ENCODE data around the gene TSPAN7.

The TSPAN7 gene

GRCh38 chrX:38596939-38597338 lies 35.6 kb downstream of the TSPAN7 start:
- no peak for DNase-seq

GRCh38 chrX:38599796-38600755 lies 38.7 kb downstream of the TSPAN7 start:
- DNase-seq: no peak

- no peak for DNase-seq
Observed at GRCh38 chrX:38601866-38602265, 40.5 kb downstream of the TSPAN7 start.

- DNase-seq: no peak
Observed at GRCh38 chrX:38606821-38607220, 45.5 kb downstream of the TSPAN7 start.

GRCh38 chrX:38607976-38608375 lies 46.6 kb downstream of the TSPAN7 start:
- DNase-seq: no peak

- no peak for DNase-seq
Observed at GRCh38 chrX:38610849-38611248, 49.5 kb downstream of the TSPAN7 start.

- no peak for DNase-seq
Observed at GRCh38 chrX:38612281-38612680, 50.9 kb downstream of the TSPAN7 start.

- no peak for DNase-seq
Observed at GRCh38 chrX:38614485-38614884, 53.1 kb downstream of the TSPAN7 start.

- DNase-seq: no peak
Observed at GRCh38 chrX:38616904-38617303, 55.6 kb downstream of the TSPAN7 start.

- DNase-seq: no peak
Observed at GRCh38 chrX:38618180-38618579, 56.8 kb downstream of the TSPAN7 start.

GRCh38 chrX:38620623-38621022 lies 59.3 kb downstream of the TSPAN7 start:
- DNase-seq: no peak

- no peak for DNase-seq
Observed at GRCh38 chrX:38626296-38626695, 65.0 kb downstream of the TSPAN7 start.

- peak; percentile 2 for DNase-seq
Observed at GRCh38 chrX:38627683-38628082, 66.3 kb downstream of the TSPAN7 start.

GRCh38 chrX:38628587-38628986 lies 67.2 kb downstream of the TSPAN7 start:
- no peak for DNase-seq

GRCh38 chrX:38632516-38632915 lies 71.2 kb downstream of the TSPAN7 start:
- no peak for DNase-seq

GRCh38 chrX:38634665-38635064 lies 73.3 kb downstream of the TSPAN7 start:
- DNase-seq: no peak

- no peak for DNase-seq
Observed at GRCh38 chrX:38636949-38637819, 75.8 kb downstream of the TSPAN7 start.

- DNase-seq: no peak
Observed at GRCh38 chrX:38638952-38639529, 77.7 kb downstream of the TSPAN7 start.

- DNase-seq: no peak
Observed at GRCh38 chrX:38639730-38640129, 78.4 kb downstream of the TSPAN7 start.

GRCh38 chrX:38641197-38641596 lies 79.9 kb downstream of the TSPAN7 start:
- DNase-seq: no peak

- DNase-seq: no peak
Observed at GRCh38 chrX:38643903-38644302, 82.6 kb downstream of the TSPAN7 start.

- no peak for DNase-seq
Observed at GRCh38 chrX:38646129-38646528, 84.8 kb downstream of the TSPAN7 start.

GRCh38 chrX:38649221-38649620 lies 87.9 kb downstream of the TSPAN7 start:
- DNase-seq: no peak

All from HCEC 1CT (cell line).